Astrocyte (in vitro differentiated cells and primary cell): ENCODE data around the gene WIZ.

ENCODE experiments used
- EZH2 ChIP-seq: IDR thresholded peaks from 2 replicates; pipeline ENCODE4 v1.6.1; 2012; ENCODE audit warnings: mild to moderate bottlenecking, low read length, inconsistent platforms; ENCODE audit not compliant: insufficient read depth
- TF ChIP-seq, protein P1 (sequence below): IDR thresholded peaks from 2 replicates; pipeline ENCODE4 v1.5.1; 2011; ENCODE audit warnings: low read depth, mild to moderate bottlenecking, inconsistent platforms, low read length, moderate library complexity; ENCODE audit not compliant: insufficient read depth

DNA sequence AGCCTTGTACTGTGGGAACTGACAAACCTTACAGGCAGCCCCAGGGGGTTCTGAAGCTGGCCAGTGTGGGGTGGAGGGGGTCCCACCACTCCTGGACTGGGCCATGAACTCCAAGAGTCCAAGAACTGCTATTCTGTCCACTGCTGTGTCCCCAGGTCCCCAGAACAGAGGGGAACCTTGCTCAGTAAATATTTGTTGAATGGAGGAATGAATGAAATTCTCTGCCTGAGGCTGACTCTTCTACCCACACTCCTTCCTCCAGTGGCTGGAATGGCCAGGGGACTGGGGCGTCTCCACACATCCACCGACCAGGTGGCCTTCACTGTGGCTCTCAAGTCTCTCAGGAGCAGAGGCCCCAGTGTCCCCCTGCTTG lies 11.6 kb downstream of the WIZ start:
- TF ChIP-seq, protein P1, sequence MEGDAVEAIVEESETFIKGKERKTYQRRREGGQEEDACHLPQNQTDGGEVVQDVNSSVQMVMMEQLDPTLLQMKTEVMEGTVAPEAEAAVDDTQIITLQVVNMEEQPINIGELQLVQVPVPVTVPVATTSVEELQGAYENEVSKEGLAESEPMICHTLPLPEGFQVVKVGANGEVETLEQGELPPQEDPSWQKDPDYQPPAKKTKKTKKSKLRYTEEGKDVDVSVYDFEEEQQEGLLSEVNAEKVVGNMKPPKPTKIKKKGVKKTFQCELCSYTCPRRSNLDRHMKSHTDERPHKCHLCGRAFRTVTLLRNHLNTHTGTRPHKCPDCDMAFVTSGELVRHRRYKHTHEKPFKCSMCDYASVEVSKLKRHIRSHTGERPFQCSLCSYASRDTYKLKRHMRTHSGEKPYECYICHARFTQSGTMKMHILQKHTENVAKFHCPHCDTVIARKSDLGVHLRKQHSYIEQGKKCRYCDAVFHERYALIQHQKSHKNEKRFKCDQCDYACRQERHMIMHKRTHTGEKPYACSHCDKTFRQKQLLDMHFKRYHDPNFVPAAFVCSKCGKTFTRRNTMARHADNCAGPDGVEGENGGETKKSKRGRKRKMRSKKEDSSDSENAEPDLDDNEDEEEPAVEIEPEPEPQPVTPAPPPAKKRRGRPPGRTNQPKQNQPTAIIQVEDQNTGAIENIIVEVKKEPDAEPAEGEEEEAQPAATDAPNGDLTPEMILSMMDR: no peak
- TF ChIP-seq EZH2: no peak
